DLD1 (cell line): ENCODE results near the gene RIN3.
"Not testable (repeated sequence)": the region's sequence is repeated elsewhere in the genome, so short reads cannot be mapped to it uniquely, and the experiment has no call there.

Experiments used
- in situ Hi-C: cut with HindIII; loops from 2 replicates; pipeline ENCODE4 v1.10.0; 2017; ENCODE audit warnings: low sequenced_read_pairs

Gene RIN3

DNA sequence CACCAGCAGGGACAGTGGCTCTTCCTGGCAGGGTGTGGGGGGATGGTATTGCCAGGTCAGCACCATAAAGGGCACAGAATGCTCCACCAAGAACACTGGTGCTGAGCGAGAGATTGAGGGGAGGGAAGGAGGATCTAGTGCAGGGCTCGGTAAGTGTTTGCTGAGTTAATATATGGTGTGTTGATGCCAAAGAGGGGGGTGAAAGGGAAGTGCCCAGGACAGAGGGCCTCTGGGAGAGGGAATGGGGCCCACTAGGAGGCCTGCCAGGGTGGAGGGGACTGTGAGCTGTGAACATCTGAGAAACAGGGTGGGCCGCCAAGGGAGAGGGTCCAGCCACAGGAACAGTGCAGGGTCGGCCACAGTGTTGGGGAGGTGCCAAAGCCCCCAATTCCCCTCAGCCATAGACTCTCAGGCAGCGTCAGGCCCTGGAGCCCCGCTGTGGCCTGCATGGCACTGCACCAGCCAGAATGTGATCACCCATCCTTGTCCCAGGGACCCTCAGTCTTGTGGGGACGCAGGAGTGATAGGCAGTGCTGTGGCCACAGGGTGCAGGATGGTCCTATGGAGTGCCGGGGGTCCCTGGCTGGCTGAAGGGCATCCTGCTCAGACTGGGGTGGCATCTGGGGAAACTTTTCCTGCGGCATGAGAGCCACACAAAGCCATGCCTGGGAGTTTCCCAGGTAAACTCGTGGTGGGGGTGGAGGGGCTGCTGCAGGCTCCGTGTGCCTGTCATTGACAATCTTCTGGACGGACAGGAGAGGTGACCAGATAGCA, 11.9 kb downstream of the RIN3 start:
- in situ Hi-C loops: no loop called here

DNA sequence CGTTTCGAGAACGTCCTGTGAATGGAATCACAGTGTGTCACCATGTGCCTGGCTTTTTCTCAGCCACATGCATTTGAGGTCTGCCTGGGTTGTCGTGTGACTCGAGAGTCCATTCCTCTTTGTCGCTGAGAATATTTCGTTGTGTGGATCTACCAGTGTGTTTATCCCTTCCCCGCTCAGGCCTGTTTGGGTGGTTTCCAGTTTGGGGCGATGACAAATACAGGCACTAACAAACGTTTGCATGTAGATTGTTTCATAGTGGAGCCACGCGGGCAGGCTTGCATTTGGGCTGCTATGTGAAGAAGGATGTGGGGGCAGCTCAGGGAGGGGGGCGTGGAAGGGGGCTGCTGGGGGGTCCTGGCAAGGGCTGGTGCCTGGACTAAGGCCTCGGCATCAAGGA, 14.1 kb downstream of the RIN3 start:
- in situ Hi-C loops: no loop called here

DNA sequence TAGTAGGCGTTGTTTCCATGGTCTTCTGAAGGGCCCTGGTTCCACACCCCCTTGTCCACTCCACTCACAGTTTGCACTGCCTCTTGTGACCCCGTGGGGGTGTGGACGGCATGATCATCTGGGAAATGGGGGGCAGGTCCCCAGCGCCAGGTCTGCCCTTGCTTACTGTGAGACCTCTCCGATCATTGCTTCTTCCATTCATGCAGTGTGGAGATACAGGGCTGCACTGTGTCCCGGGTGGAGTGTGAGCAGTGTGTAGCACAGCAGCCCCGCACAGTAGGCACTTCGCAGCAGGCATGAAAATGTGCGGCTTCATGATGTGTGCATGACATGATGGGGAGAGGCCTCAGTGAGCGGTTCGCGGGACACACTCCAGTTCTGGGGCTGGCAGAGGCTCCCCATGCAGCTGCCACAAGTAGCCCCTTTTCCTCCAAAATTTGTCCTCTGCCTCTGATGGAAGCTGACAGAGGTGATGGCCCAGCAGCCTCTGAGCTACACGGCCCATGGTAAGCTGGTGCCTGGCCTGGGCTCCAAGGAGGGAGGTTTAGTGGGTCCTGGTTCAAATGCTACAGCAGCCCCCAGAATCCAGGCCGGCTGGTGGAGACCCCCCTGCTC, 15.0 kb downstream of the RIN3 start:
- in situ Hi-C loops: no loop called here

DNA sequence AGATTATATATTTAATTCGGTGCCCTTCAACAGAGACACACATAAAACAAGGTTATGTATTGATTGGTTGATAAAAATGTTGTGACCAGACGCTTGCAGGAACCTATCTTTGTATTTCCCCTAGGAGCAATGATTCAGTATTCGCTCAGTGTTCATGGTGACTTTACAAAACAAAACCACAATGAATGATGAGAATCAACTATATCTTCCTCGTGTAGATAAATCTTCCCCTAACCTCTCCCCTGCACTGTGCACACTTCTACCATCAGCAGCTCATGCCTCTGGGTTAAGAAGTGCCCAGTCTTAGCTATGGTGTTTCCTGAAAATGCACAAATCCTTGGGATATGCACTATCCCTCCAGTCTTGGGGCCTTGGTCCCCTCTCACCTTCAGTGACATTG, 16.3 kb downstream of the RIN3 start:
- in situ Hi-C loops: no loop called here

DNA sequence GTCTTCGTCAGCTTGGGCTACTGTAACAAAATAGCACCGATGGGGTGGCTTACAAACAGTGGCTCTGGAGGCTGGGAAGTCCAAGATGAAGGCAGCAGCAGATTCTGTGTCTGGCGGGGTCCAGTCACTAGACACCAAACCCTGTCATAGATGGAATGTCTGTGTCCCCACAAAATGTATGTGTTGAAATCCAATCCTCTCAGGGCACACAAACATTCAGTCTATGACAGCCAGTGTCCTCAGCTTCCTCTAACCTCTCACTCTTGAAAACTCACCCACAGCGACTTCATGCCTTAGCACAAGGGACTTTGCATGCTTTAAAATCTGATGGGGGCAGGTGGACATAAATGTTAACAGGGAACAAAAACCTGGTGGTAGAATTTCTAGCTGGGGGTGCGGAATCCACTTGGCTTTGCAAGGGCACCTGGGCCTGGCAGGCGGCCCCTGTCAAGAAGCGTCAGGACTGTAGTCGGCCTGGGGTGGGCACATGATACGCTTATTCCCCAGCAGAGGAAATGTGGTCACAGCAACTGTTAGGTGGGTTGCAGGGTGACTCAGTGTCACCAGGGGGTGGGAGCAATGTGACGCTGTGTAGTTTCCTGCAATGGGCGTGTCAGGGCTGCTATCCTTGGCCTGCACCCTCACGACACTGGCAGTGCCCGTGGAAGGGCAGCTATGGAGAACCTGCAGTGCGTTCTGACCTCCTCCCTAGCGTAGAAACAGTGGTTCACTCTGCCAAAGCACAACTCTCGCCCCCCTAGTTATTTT, 17.7 kb downstream of the RIN3 start:
- in situ Hi-C loops: no loop called here

DNA sequence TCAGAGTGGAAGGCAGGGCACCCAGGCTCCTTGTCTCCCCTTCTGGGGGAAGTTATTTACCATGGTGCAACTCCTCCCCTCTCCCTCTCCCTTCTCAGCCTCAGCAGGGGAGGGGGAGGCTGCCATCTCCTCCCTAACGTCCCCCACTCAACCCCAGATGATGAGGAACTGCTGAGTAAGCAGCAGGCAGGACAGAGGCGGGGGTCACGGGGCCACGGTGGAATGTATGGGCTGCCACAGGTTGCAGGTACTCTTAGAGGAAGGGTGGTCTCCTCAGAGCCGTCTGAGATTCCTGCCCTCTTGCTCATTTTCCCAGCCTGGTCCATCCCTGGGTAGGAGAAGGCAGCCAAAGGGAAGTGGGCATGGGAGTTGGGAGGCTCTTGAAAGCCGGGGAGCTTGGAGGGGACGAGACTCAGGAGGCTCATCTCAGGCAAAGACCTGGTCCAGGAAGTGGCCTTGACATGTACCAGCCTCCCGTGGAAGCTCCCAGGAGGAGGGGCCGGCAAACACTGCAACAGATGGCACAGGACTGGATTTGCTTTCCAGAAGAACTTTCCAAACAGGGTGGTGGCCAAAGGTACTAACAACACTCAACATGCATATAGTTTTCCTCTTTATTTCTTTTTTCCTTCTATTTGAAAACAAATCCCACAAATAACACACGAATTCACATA, 19.0 kb downstream of the RIN3 start:
- in situ Hi-C loops: no loop called here

DNA sequence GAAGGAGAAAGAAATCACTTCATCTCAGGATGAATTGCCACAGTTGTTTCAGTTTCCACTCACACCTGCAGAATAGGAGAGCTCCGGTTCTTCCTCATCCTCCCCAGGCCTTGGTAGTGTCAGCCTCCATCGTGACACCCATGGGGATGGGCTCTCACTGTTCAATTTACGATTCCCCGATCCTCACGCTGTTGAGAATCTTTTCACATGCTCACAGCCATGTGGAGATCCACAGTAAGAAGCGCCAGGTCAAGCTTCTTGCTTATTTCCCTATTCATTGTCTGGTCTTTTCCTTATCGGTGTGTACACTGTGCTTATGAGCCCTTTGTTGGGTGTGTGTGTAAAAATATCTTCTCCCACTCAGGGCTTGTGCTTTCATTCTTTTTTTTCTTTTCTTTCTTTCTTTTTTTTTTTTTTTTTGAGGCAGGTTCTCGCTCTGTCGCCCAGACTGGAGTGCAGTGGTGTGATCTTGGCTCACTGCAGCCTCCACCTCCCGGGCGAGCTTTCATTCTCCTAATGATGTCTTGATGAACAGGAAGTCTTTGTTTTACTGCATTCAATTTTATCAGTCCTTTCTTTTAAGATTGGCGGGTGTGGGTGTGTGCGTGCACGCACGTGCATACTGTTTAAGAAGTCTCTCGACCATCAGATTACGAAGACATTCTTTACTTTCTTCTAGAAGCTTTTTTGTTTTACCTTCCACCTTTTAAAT, 21.5 kb downstream of the RIN3 start:
- in situ Hi-C loops: no loop called here

DNA sequence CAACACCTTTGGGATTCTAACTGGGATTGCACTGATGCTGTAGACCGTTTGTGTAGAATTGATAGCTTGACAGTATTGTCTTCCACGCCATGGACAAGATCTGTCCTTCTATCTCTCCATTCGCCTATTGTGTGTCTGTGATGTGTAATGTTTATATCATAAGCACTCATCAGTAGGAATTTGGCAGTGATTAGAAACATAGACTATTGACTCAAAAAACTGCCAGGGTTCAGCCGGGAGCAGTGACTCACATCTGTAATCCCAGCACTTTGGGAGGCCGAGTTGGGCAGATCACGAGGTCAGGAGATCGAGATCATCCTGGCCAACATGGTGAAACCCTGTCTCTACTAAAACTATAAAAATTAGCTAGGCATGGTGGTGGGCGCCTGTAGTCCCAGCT, 22.6 kb downstream of the RIN3 start:
- in situ Hi-C loops: not testable (repeated sequence)

DNA sequence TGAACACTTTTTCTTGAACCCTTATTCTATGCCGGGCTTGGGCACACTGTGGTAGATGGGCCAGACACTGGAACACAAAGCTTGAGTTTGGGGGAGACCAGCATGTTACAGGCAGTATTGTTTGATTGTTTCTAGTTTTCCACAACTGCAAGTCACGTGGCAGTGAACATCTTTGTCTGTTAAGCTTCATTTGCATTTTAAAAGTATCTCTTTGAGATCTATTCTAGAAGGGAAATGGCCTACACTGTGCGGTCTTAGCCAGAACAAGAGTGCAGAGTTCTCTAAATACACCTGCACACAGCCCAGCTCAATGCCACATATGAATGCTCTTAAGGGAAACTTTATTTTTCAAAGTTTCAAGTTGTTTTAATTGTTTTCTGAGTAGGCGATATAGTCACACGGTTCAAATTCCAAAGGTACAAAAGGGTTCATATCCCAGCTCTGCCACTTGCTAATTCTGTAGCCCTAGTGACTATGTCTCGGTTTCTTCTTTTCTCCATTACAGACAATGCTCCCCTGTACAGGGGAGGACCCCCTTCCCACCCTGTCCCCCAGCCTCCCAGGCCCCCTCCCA, 24.9 kb downstream of the RIN3 start:
- in situ Hi-C loops: no loop called here

DNA sequence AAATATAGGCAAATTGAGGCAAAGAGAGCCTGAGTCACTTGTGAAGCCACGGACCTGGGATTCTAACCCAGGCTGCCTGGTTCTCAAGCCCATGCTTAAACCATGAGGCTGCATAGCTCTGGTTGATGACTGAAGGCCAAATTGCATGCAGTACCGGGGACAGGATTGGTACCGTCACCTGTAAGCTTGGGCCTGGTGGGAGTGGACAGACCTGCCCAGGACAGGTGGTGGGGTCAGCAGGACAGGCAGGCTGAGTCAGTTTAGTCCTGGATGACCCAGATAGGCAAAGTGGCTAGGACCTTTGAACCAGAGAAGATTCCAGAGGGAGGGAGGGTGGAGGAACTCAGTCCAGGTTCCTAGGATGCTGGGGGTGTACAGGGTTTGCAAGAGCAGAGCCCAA, 25.8 kb downstream of the RIN3 start:
- in situ Hi-C loops: no loop called here

DNA sequence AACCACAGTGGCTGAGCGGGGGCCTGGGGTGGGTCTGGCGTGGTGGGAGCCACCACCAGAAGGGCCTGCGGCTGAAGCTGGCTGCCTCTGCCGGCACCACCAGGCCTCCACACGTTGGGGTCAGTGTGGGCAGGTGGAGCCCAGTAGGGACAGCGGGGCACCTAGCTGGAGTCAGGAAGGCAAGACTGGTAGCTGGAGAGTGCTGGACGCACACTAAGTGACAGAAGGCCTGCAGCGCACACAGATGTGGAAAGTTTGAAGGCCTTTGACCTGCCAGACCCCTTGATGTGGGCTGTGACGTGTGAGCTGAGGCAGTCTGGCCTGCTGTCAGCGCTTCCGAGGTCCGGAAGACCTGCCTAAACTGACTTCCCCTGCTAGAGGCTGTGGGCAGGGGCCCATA, 26.3 kb downstream of the RIN3 start:
- in situ Hi-C loops: no loop called here

DNA sequence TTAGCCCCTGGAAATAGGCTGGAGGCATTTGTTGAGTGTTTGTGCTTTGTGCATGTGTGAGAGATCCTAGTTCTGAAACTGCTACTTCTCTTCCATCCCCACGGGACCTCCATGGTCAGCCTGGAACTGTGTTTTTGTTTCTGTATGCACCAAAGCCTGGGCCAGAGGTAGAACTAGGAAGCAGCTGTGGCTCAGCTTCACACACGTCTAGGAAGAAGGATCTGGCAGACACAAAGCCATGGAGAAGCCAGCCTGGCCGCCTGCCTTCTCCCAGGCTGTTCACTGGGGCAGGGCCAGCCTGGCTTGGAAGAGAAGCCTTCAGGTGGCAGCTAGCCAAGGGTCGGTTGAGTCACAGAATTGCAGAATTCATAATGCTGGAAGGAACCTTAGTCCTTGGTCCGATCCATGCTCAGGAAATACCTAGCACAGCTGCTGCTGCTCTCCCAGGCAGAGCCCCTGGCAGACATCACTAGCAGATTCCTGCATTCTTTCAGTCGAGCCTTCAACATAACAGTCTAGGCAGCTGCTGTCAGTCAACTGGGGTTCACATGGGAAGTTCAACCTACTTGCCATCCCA, 27.0 kb downstream of the RIN3 start:
- in situ Hi-C loops: no loop called here

DNA sequence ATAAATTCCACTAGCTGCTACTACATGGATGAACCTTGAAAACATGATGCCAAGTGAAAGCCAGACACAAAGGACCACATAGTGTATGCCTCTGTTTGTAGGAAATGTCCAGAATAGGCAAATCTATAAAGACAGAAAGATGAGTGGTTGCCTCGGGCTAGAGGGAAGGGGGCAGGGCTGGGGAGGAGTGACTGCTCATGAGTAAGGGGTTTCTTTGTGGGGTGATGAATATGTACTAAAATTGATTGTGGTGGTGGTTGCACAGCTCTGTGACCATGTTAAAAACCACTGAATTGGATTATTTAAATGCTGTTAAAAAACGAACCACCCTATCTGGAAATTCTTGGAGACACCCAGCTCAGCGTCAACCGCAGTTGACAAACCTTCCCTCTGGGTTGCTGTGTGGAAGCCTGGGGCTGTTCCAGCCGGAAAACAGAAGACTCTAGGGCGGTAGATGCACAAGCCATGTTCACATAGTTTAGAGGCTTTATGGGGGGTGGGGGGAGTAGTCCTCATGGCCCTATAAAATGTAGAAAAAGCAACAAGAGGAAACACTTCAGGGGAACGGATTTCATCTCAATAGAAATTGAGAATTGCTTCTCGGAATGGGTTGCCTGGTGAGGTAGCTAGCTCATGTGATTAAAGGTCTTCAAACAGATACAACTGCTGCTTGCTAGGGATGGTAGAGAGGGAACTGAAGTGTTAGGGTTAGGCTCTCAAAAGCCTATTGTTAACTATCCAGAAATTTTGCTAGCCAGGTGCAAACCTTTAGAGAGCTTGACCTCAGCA, 29.4 kb downstream of the RIN3 start:
- in situ Hi-C loops: no loop called here

DNA sequence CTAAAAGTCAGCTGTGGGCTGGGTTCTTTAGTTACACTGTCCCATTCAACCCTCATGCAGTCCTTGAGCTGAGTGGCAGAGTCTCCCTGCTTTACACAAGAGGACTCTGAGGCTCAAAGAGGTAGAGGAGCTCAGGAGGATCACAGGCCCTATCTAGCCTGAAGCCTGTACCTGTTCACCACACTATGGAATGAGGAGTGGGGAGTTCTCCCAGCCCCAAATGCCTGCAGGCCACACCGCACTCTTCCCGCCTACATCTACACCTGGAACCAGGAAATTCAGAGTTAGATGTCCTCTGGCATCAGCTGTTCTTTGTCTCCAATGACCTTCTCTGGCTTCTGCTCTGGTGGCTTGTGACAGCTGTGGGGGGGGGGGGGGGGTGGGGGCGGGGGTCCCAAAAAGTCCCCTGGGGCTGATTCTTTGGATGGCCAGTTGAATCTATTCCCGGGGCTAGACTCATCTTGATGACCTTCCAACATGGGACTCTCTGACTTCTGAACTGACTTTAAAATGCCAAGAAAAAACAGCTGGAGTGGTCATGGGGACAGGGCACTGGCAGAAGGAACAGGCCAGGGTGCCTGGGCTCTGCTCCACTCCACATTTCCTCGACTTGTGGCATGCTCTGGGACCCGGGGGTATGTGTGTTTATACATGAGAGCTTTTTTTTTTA, 30.6 kb downstream of the RIN3 start:
- in situ Hi-C loops: no loop called here

DNA sequence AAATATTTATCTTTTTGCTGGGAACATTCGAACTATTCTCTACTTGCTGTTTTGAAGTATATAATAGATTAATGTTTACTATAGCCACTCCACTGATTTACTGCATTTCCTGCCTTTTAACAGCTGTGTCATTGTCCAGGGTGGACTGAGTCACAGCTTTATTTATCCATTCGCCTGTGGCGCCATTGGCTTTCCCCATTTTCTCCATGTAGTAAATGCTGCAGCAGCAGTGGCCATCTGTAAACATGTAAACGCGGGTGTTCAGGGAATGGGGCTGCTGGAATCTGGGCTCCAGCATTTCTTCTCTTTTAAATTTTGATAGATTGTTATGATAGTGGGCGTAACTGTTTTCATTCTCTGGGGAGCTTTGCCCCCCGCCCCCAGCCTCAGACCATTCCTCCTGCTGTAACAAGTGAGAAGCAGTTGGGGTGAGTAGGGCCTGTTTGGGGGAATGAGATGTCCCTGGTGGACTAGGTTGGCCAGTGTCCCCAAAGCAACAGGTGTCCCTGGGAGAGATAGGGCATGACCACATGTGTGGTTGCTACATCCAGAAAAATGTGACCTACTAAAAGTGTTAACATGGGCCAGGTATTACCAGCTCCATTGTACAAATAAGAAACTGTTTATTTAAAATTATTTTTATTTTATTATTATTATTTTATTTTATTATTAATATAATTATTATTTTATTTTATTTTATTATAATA, 32.9 kb downstream of the RIN3 start:
- in situ Hi-C loops: no loop called here

DNA sequence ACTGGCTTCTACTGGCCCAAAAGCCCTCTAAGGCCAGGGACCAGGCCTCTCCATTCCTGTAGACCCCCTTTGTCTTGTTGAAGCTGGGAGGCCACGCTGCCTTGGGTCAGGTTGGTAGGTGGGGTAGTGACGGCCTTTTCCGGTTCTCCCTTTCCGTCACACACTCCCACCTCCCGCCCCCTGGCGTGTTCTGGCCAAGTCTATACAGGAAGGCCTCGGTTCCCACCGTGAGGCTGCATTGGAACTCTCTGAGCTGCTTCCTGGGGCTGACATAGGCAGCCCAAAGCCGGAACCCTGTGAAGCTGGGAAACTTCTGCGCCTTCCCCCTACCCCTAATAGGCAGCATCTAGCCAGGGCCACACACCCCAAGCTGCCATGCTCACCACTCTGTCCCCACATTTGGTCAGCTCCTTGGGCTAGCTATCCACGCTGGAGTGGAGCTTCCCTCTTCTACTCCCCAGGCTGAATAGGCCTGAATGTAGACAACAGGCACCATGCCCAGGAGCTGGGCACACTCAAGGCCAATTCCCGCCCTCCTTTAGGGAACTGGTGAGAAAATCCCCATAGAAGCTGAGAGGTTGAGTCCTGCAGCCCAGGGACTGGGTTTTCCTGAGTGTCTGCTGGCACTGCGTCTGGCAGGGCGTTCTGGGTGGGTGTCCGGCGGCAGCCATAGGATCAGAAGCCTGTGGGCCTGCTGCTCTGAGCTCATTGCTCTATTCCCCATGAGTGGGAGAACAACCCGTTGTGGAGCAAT, 35.7 kb downstream of the RIN3 start:
- in situ Hi-C loops: no loop called here

DNA sequence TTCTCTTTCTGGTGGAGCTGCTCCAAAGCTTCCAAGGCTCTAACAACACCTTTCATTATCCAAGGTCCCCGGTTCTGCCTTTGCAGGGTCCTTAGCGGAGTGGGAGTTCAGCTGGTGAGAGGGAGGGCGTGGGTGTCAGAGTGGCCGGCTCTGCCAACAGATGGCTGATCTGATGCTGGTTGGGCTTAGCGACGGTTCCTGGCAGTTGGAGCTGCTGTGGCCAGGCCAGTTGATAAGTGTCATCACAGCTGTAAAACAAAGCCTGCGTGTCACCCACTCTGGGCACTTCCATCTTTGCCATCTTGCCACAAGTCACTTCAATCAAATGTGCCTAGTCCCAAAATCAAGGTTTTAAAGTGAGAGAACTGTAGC, 36.3 kb downstream of the RIN3 start:
- in situ Hi-C loops: no loop called here
